GM18505 (cell line): Measurements from ENCODE around the gene GABRD.

Source experiments
- ATAC-seq: cut with Tn5 transposase; IDR thresholded peaks from one replicate; pipeline ENCODE4 v1.9.1; 2021; ENCODE audit not compliant: unreplicated experiment
- POLR2A ChIP-seq: IDR thresholded peaks from 4 replicates; pipeline ENCODE4 v1.6.1; 2011; ENCODE audit warnings: borderline replicate concordance; ENCODE audit not compliant: insufficient read depth, insufficient read length; ENCODE audit errors: extremely low read depth

Gene GABRD

DNA sequence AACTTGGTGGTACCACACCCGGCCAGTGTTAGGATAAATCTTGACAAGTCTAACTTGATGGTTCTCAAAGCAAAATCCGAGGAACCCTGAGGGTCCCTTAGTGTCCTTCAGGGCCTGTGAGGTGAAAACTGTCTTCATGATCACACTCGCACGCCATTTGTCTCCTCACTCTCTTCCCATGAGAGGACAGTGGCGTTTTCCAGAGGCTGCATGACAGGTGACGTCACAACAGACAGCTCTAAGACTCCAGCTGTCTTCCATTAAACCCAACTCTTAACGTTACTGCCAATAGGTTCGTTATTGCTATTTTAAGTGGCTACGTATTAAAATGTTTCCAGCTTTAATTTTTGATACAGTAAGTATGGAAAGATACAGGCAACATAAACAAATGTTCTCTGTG, 29.4 kb upstream of the GABRD start:
- no peak for TF ChIP-seq POLR2A
- ATAC-seq, result no peak

DNA sequence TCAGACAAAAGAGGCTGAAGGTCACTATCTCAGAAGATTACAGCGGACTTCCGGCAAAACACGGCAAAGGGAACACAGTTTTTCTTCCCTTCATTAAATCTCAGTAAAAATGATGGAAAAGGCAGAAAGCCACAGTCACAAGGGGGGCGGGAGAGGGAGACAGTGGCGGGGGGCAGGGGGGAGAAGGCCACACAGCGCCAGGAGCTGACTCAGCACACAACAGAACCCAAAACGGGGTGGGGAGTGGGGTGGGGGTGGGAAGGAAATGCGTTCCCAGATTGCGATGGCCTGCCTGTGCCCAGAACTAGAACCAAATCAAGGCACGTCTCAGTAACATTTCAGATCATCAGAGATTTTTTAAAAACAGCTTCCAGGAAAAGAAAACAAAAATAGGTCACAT, 28.9 kb upstream of the GABRD start:
- TF ChIP-seq POLR2A, result no peak
- no peak for ATAC-seq

DNA sequence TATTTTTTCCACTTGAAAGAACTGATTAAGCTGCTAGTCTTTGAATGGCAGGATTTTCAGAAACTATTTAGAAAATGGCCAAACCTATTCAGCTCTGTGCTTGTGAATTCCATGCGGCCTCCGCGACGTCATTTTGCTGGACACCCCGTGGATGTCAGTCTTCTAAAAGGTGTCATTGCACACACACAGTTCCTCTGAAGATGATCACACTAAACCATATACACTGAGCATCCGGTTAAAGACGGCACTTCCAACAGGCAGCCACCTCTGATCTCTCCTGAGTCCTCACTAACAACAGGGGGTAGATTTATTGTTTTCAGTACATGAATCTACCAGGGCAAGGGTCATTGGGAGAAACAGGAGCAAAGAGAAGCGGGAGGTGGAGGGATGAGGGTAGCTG, 24.6 kb upstream of the GABRD start:
- TF ChIP-seq POLR2A, result no peak

DNA sequence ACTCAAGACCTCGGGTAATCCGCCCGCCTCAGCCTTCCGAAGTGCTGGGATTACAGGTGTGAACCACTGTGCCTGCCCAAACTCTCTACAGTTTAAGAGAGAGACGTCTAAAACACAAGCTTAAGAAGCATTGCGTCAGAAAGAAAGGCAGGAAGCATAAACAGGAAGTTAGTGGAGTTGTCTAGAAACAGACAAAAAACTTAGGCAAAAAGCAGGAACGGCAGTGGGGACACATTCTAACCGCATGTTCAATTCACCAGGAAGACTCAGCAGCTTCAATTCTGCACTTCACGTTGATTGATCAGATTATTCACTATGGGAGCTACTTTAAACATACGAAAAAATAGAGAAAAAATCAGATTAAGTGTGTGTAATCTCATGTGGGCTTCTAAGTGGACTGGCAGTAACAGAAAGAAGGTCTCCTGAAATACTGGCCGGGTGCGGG, 22.9 kb upstream of the GABRD start:
- no peak for TF ChIP-seq POLR2A
- ATAC-seq, result no peak

More for the DNA sequence above, 24.6 kb upstream of the GABRD start:
- ATAC-seq, result no peak

DNA sequence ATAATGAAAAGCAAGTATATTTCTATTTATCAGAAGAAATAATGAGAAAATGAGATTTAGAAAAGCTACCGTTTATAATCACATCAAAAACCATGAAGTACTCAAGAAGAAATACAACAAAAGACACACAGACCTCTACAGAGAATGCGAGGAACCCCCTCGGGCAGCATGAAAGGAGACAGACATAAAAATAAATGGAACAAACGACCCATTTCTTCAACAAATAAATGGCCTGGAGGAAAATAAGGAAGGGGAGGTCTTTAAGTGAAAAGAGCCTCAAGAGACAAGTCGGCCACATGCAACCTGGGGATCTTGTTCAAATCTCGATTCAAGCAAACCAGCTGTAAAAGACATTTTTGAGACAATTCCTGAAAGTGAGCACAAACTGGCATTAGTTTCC, 21.6 kb upstream of the GABRD start:
- ATAC-seq, result no peak

DNA sequence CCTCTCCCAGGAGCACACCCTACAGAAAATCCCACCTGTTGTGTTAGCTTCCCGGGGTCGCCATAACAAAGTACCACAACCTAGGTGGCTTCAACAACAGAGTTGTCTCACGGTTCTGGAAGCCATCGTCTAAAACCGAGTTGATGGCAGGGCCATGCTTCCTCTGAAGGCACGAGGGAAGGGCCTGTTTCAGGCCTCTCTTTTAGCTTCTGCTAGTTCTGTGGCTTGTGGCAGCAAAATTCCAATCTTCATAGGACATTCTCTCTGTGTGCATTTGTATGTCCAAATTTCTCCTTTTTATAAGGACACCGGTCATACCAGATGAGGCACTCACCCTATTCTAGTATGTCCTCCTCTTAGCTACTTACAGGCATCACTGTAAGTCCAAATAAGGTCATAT, 18.7 kb upstream of the GABRD start:
- no peak for ATAC-seq
- TF ChIP-seq POLR2A, result no peak

More for the DNA sequence above, 21.6 kb upstream of the GABRD start:
- no peak for TF ChIP-seq POLR2A

DNA sequence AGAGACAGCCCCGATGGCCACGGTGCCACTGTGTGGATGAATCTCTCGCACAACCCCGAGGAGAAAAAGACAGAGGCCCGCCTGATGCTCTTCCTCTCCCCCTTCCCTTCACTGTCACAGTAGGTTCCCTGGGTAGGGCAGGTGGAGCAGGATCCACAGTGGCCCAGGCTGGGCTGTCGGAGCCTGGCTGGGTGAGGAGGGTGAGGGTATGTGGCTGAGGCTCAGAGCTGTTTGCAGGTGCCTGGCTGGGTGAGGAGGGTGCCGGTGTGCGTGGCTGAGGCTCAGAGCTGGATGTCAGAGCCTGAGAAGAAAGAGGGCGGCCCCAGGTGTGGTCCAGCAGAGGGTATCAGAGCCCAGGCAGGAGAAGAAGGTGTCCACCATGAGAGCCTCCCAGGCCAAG, 18.3 kb upstream of the GABRD start:
- TF ChIP-seq POLR2A, result no peak
- no peak for ATAC-seq

DNA sequence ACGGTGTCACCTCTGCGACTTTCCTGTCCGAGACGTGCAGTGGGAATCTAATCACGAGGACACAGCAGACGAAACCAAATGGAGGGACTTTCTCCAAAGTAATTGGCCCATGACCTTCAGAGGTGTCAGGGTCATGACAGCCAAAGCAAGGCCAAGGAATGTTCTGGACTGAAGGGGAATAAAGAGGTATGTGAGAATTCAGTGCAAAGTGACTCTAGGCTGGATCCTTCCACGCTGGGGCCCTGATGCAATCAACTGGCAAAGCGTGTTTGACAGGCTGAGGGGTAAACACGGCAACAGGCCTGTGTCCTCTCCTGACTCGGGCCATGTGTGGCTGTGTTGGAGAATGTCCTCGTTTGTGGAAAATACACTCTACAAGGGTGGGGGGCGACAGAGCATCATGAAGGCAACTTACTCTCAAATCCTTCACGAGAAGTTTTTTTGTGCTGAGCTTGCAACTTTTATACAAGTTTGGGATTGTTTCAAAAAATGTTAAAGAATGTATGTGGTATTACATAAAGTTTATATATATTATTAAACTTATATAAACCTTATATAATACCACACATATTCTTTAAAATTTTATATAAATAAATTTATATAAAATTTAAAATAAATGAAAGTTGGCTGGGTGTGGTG, 17.3 kb upstream of the GABRD start:
- no peak for ATAC-seq
- no peak for TF ChIP-seq POLR2A

DNA sequence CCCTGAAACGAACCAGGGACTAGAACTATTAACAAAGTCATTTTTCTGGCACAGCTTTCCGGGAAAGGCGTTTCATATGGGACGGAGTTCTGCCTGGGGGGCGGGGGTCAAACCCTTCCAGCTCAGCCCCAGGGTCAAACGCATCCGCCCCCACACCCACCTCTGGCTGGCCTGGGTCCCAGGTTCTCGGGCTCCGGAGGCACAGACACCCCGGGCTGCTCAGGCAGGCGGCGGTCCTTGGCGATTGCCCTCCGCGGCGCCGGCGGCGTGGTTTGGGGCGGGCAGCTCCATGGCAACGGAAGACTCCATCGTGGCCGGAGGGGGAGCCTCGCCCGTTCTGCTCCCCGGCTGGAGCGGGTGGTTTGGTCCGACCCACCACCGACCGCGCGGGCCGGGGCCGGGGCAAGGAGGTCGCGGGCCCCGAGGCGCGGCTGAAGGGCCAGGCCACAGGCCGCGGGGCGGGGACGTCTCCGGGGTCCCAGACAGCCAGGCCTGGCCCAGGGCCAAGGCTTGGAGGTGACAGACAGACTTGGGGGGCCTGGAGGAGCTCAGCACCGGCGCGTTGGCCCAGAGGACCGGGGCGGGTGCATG, 15.5 kb upstream of the GABRD start, which contains the start of gene CFAP74:
Gene CFAP74, minus strand, starts transcription at position 246 of the 591 bp plus-strand sequence. CDS start 12,830 bp downstream, outside the sequence.
- ATAC-seq, result no peak
- no peak for TF ChIP-seq POLR2A

DNA sequence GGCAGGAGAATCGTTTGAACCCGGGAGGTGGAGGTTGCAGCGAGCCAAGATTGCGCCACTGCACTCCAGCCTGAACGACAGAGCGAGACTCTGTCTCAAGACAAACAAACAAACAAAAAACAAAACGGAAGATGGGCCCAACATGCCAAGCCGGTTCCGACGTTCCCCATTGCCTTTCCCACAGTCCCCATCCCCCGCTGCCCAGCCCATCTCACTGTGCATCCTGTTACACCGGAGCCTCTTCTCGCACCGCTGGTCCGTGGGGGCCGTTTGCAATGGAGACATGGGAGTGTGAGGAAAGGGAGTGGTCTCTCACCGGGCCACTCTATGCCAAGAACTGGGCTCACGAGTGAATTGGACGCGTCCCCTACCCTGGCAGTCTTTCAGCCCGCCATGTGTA, 14.3 kb upstream of the GABRD start:
- ATAC-seq, result no peak
- no peak for TF ChIP-seq POLR2A

DNA sequence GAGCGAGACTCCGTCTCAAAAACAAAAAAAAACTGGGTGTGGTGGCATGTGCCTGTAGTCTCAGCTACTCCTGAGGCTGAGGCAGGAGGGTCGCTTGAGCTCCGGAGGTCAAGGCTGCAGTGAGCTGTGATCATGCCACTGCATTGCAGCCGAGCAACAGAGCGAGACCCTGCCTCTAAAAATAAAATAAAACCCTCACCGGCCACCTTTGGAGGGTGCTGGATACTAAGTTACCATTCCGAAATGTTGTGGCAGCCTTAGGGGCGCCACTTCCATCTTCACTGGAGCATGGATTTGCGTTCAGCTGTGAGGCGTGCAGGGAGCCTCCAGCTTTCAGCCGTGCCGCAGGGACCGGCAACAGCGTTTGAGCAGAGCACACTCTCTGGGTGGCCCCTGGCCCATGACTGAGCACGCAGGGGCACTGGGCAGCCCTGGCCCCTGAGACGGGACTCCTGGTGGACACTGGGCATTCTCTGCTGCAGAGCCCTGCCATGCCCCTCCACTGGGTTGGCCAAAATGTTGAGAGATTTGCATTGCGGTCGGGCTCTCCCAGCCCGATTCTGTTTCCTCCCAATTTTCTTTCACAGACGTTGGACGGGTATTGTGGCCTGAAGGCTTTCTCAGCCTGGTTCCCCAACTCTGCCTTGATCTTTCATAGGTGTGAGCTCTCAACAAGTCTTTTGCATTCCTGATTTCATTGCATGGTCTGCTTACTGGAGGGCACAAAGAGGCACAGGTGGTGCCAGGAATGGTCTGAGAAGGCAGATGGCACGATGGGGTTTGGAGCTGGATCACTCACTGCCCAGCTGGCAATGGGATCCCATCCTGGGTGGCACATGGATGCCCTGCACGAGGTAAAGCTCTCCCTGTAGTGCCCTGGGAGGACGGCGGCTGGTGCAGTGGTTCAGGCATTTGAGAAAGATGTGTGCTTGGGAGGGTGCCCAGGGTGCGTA, 9.8 kb upstream of the GABRD start:
- no peak for TF ChIP-seq POLR2A
- ATAC-seq, result no peak

DNA sequence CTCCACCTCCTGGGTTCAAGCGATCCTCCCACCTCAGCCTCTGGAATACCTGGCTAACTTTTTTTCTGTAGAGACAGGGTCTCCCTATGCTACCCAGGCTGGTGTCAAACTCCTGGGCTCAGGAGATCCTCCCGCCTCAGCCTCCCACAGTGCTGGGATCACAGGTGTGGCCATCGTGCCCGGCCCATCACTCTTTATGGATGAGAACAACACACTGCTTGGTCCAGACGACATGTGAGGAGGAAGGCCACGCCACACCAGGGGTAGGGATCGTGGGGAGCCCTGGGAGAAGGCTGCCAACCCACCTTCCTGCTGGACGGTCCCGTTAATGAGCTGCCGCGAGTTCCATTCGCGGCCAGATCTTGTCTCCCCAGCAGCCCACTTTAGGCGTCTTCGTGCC, 5.0 kb upstream of the GABRD start:
- no peak for TF ChIP-seq POLR2A

More for the DNA sequence above, 5.0 kb upstream of the GABRD start:
- ATAC-seq, result no peak
